HEK293 (cell line): ENCODE measurements around the gene PEAR1.

Experiments
- CTCF ChIA-PET: fragments of 350-600 bp; formaldehyde crosslinking; extraction: SDS; loops from one replicate; lab custom pipeline; 2021; ENCODE audit warnings: antibody characterized with exemption; lab: Yijun Ruan, JAX
- POLR2A ChIA-PET: fragments of 300-600 bp; formaldehyde crosslinking; extraction: SDS; loops from one replicate; lab custom pipeline; 2020; ENCODE audit warnings: antibody characterized with exemption, inconsistent platforms; lab: Yijun Ruan, JAX
- H3K27ac ChIP-seq: fragments of 200-500 bp; sonication (Bioruptor generic); 2 replicates; pipeline ENCODE4 v1.5.1; 2014; ENCODE audit warnings: low read depth, low read length, control low read depth, inconsistent platforms; ENCODE audit errors: extremely low read depth
- H3K36me3 ChIP-seq, 2 experiments: fragments of 200-500 bp in 1 of 2; sonication (Bioruptor generic) in 1 of 2; 1 replicate in 1 of 2; 2 replicates in 1 of 2; pipeline ENCODE4 v1.5.1; 2014 to 2017; ENCODE audit warnings: inconsistent platforms in 2 of 2, low read length in 2 of 2; ENCODE audit not compliant: control insufficient read depth in 2 of 2, insufficient read depth in 1 of 2
- H3K4me1 ChIP-seq: fragments of 200-500 bp; sonication (Bioruptor generic); 2 replicates; pipeline ENCODE4 v1.5.1; 2014; ENCODE audit warnings: mild to moderate bottlenecking, low read length, inconsistent platforms; ENCODE audit not compliant: control insufficient read depth, insufficient read depth
- H3K4me3 ChIP-seq: 2 replicates; pipeline ENCODE4 v1.5.1; 2011; ENCODE audit warnings: low read depth, mild to moderate bottlenecking, control low read depth, low read length, moderate library complexity
- H3K9me3 ChIP-seq: fragments of 200-500 bp; sonication (Bioruptor generic); 2 replicates; pipeline ENCODE4 v1.5.1; 2014; ENCODE audit warnings: low read depth, low read length, inconsistent platforms; ENCODE audit not compliant: control insufficient read depth, insufficient read depth
- EGR2 ChIP-seq: fragments of 450-650 bp; formaldehyde crosslinking; IDR thresholded peaks from 2 replicates; pipeline ENCODE4 v1.5.1; 2016; ENCODE audit warnings: low read depth, missing biosample characterization, missing genetic modification characterization
- GLIS2 ChIP-seq: fragments of 450-650 bp; formaldehyde crosslinking; IDR thresholded peaks from 2 replicates; pipeline ENCODE4 v1.5.1; 2016; ENCODE audit warnings: missing biosample characterization, missing genetic modification characterization
- HOXA7 ChIP-seq: sonication (generic); formaldehyde crosslinking; IDR thresholded peaks from 2 replicates; pipeline ENCODE4 v1.8.1; 2022; ENCODE audit warnings: missing genetic modification reagents, borderline replicate concordance
- HOXC10 ChIP-seq: sonication (generic); formaldehyde crosslinking; IDR thresholded peaks from 2 replicates; pipeline ENCODE4 v1.8.1; 2023; ENCODE audit warnings: mild to moderate bottlenecking, missing genetic modification reagents
- KLF1 ChIP-seq: fragments of 450-650 bp; formaldehyde crosslinking; IDR thresholded peaks from 2 replicates; pipeline ENCODE4 v1.5.1; 2016; ENCODE audit warnings: missing biosample characterization, missing genetic modification characterization
- KLF8 ChIP-seq: fragments of 450-650 bp; formaldehyde crosslinking; IDR thresholded peaks from 2 replicates; pipeline ENCODE4 v1.5.1; 2016; ENCODE audit warnings: missing biosample characterization, missing genetic modification characterization
- PRDM1 ChIP-seq: fragments of 450-650 bp; formaldehyde crosslinking; IDR thresholded peaks from 2 replicates; pipeline ENCODE4; 2016; ENCODE audit warnings: missing biosample characterization, missing genetic modification characterization
- ZNF121 ChIP-seq: fragments of 450-650 bp; formaldehyde crosslinking; IDR thresholded peaks from 2 replicates; pipeline ENCODE4 v1.5.1; 2016; ENCODE audit warnings: missing biosample characterization, missing genetic modification characterization
- ZNF23 ChIP-seq: fragments of 450-650 bp; formaldehyde crosslinking; IDR thresholded peaks from 2 replicates; pipeline ENCODE4 v1.5.1; 2016; ENCODE audit warnings: missing biosample characterization, missing genetic modification characterization, borderline replicate concordance
- ZNF24 ChIP-seq: fragments of 450-650 bp; formaldehyde crosslinking; IDR thresholded peaks from 2 replicates; pipeline ENCODE4 v1.5.1; 2016; ENCODE audit warnings: missing biosample characterization, missing genetic modification characterization
- ZNF248 ChIP-seq: fragments of 450-650 bp; formaldehyde crosslinking; IDR thresholded peaks from 2 replicates; pipeline ENCODE4 v1.5.1; 2017; ENCODE audit warnings: missing biosample characterization, missing genetic modification characterization
- ZNF292 ChIP-seq: fragments of 450-650 bp; formaldehyde crosslinking; IDR thresholded peaks from 2 replicates; pipeline ENCODE4 v1.5.1; 2016; ENCODE audit warnings: low read depth, missing biosample characterization, missing genetic modification characterization, borderline replicate concordance
- ZNF391 ChIP-seq: fragments of 450-650 bp; formaldehyde crosslinking; IDR thresholded peaks from 2 replicates; pipeline ENCODE4 v1.5.1; 2016; ENCODE audit warnings: low read depth, missing biosample characterization, missing genetic modification characterization, borderline replicate concordance
- ZNF416 ChIP-seq: fragments of 450-650 bp; formaldehyde crosslinking; IDR thresholded peaks from 2 replicates; pipeline ENCODE4 v1.5.1; 2016; ENCODE audit warnings: missing biosample characterization, missing genetic modification characterization
- ZNF658 ChIP-seq: fragments of 450-650 bp; formaldehyde crosslinking; IDR thresholded peaks from 2 replicates; pipeline ENCODE4; 2016; ENCODE audit warnings: missing biosample characterization, missing genetic modification characterization
- ZNF670 ChIP-seq: fragments of 450-650 bp; formaldehyde crosslinking; IDR thresholded peaks from 2 replicates; pipeline ENCODE4 v1.5.1; 2016; ENCODE audit warnings: missing biosample characterization, missing genetic modification characterization, low read depth
- ZNF747 ChIP-seq: fragments of 450-650 bp; formaldehyde crosslinking; IDR thresholded peaks from 2 replicates; pipeline ENCODE4 v1.5.1; 2016; ENCODE audit warnings: missing biosample characterization, missing genetic modification characterization
- ZNF776 ChIP-seq: fragments of 450-650 bp; formaldehyde crosslinking; IDR thresholded peaks from 2 replicates; pipeline ENCODE4 v1.5.0; 2017; ENCODE audit warnings: missing biosample characterization, missing genetic modification characterization, borderline replicate concordance
- TF ChIP-seq, protein P1 (sequence below): fragments of 450-650 bp; formaldehyde crosslinking; IDR thresholded peaks from 2 replicates; pipeline ENCODE4 v1.5.1; 2016; ENCODE audit warnings: missing biosample characterization, missing genetic modification characterization
- TF ChIP-seq, protein P2 (sequence below): fragments of 450-650 bp; IDR thresholded peaks from 2 replicates; pipeline ENCODE4 v1.5.1; 2018; ENCODE audit warnings: missing biosample characterization, missing genetic modification characterization
- TF ChIP-seq, protein P3 (sequence below): fragments of 450-650 bp; formaldehyde crosslinking; IDR thresholded peaks from 2 replicates; pipeline ENCODE4 v1.5.1; 2016; ENCODE audit warnings: missing biosample characterization, missing genetic modification characterization, borderline replicate concordance

PEAR1 gene

DNA sequence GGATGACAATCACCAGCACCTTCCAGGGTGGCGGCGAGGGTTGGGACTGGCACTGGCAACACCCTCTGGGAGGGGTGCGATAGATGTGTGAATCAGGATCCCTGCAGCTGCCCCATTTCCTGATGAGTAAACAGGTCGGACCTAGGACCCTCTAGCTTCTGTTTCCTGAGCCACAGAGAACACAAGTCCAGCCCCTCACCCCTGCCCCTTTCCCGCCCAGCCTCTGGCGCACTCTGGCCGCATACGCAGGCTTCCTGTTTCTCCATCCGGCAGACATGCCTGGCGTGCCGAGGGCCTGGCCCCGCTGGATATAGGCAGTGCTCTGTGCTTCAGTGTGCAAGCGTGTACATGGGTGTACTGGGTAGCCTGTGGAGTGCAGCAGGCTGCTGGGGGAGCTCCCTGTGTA lies 4.6 kb downstream of the PEAR1 start:
- ChIA-PET CTCF (interaction anchor here (0.5 to 3.2 kb wide), 7 partner anchors 8 to 220 kb away, joined by 4 to 20 read pairs (median 7); partner anchors contain the start of gene LRRC71), POLR2A (no interaction called here)
- Histone ChIP-seq H3K4me1 (no peaks in the 10 kb centered on the region), H3K36me3 (no peaks in the 10 kb centered on the region), H3K4me3 (no peak overlapping the region), H3K27ac (no peak overlapping the region), H3K9me3 (no peaks in the 10 kb centered on the region)
- TF ChIP-seq GLIS2 (no peak), EGR2 (no peak), HOXA7 (CRISPR knock-in tag) (no peak), ZNF416 (tag by site-specific recombination) (no peak), ZNF292 (tag by site-specific recombination) (no peak), KLF8 (tag by site-specific recombination) (no peak), HOXC10 (CRISPR knock-in tag) (no peak), ZNF248 (tag by site-specific recombination) (no peak), PRDM1 (no peak), ZNF391 (tag by site-specific recombination) (no peak), ZNF658 (tag by site-specific recombination) (no peak), ZNF670 (tag by site-specific recombination) (no peak), ZNF747 (tag by site-specific recombination) (no peak), ZNF23 (tag by site-specific recombination) (no peak), ZNF121 (no peak)
- TF ChIP-seq, protein P1, sequence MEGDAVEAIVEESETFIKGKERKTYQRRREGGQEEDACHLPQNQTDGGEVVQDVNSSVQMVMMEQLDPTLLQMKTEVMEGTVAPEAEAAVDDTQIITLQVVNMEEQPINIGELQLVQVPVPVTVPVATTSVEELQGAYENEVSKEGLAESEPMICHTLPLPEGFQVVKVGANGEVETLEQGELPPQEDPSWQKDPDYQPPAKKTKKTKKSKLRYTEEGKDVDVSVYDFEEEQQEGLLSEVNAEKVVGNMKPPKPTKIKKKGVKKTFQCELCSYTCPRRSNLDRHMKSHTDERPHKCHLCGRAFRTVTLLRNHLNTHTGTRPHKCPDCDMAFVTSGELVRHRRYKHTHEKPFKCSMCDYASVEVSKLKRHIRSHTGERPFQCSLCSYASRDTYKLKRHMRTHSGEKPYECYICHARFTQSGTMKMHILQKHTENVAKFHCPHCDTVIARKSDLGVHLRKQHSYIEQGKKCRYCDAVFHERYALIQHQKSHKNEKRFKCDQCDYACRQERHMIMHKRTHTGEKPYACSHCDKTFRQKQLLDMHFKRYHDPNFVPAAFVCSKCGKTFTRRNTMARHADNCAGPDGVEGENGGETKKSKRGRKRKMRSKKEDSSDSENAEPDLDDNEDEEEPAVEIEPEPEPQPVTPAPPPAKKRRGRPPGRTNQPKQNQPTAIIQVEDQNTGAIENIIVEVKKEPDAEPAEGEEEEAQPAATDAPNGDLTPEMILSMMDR: no peak
- TF ChIP-seq, protein P2, sequence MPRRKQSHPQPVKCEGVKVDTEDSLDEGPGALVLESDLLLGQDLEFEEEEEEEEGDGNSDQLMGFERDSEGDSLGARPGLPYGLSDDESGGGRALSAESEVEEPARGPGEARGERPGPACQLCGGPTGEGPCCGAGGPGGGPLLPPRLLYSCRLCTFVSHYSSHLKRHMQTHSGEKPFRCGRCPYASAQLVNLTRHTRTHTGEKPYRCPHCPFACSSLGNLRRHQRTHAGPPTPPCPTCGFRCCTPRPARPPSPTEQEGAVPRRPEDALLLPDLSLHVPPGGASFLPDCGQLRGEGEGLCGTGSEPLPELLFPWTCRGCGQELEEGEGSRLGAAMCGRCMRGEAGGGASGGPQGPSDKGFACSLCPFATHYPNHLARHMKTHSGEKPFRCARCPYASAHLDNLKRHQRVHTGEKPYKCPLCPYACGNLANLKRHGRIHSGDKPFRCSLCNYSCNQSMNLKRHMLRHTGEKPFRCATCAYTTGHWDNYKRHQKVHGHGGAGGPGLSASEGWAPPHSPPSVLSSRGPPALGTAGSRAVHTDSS (tag by site-specific recombination): no peak
- TF ChIP-seq, protein P3, sequence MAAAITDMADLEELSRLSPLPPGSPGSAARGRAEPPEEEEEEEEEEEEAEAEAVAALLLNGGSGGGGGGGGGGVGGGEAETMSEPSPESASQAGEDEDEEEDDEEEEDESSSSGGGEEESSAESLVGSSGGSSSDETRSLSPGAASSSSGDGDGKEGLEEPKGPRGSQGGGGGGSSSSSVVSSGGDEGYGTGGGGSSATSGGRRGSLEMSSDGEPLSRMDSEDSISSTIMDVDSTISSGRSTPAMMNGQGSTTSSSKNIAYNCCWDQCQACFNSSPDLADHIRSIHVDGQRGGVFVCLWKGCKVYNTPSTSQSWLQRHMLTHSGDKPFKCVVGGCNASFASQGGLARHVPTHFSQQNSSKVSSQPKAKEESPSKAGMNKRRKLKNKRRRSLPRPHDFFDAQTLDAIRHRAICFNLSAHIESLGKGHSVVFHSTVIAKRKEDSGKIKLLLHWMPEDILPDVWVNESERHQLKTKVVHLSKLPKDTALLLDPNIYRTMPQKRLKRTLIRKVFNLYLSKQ (tag by site-specific recombination): no peak

DNA sequence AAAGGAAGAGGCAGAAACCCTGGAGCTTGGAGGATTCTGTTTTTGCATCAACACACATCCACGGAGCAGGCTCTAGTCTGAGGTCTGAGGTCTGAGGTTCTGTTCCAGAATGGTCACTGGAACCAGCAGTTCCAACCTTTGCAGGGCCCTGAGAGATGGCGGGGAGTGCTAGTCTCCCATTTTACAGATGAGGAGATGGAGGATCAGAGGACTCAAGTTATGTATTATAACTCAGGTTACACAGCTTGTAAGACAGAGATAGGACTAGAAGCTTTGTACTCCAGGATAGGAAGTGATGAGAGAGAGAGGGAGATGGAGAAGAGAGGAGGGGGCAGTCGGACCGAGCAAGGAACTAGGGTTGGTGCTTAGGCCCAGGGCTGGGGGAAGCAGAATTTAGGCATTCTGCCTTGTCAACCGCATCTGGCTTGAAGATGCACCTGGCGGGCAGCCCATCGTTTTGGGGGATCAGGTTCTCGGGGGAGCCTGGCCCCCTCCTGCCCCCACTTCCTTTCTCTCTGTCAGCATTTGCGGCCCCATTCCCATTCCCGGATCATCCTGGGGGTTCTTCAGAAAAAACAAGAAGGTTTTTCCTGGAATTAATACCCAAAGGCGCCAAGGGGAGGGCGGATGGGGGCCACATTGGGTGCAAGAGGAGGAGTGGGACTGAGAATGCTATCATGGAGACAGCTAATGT lies 5.6 kb downstream of the PEAR1 start:
- Histone ChIP-seq H3K27ac (no peak overlapping the region), H3K4me1 (no peaks in the 10 kb centered on the region), H3K36me3 (no peaks in the 10 kb centered on the region), H3K4me3 (no peak overlapping the region), H3K9me3 (no peaks in the 10 kb centered on the region)
- POLR2A ChIA-PET: interaction anchor here (1.0 kb wide), 1 partner anchor 27 kb away, joined by 3 read pairs; no protein-coding TSS in a partner anchor
- TF ChIP-seq ZNF776 (tag by site-specific recombination): no peak
- no peak for TF ChIP-seq ZNF24 (tag by site-specific recombination)
- TF ChIP-seq KLF1 (tag by site-specific recombination): no peak
- TF ChIP-seq, protein P1: no peak
- CTCF ChIA-PET: interaction anchor here (0.5 to 3.2 kb wide), 6 partner anchors 9 to 196 kb away, joined by 3 to 20 read pairs (median 6); no protein-coding TSS in a partner anchor
